Measurements from ENCODE around the gene MRPL46.
A peak's percentile ranks its signal among the peaks of the same experiment; 100 is the strongest.

The MRPL46 gene

DNA sequence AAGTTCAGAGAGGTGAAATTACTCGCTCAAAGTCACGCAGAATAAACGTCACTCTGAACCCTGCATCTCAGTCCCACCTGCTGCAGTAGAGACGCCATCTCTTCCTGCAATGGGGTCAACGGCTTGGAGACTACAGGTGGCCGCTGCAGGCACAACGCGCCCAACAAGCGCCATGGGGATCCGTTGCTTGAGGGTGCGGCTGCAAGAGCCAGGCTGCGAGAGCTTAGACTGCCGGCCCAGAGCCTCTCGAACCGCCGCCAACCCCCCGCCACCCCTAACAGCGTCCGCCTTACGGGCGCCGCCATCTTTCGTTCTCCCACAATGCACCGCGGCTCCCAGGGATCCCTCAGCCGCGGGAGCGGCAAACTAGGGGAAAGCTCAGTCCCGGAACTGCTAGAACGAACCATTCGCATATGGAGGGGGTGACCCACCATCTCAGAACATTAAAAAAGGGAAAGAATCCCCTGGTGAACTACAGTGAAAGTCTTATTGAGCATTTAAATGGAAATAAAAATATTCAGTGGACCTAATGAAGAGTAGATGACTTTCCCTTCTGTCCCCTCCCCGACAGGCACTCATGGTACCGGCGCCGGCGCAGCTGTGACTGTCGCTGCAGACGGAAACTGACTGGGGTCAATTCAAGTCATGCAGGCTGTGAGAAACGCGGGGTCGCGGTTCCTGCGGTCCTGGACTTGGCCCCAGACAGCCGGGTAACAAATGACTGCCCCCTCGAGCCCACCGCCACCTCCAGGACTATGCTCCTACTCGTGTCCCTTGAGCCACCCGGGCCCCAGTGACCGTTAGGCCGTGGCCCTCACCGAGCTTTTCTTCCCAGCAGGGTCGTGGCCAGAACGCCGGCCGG is at the start of gene MRPL46, which contains the start of gene MRPS11:
MRPL46 (minus strand) TSS at position 316 of the 862 bp plus-strand sequence; CDS start at position 305, 11 bp downstream.
MRPS11 (plus strand) TSS at position 636 of the 862 bp plus-strand sequence; CDS start at position 646, 10 bp downstream.
- peak; percentile 90 for DNase-seq (ENCODE audit: low spot score)

DNA sequence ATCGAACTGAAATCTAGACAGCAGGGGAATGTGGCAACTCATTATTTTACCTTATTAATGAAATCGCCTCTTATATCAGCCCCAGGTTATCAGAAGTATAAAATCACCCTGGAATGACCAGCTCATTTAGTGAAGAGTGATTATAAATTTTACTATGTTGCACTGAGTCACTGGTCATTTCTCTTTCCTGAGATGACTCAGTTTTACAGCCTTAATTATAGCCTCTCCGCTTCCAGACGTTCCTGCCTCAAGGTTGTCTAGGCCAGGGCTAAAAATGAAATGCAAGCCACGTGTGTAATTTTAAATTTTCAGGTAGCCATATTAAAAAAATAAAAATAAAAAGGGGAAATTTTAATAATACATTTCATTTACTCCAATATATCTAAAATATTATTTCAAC is 46.0 kb upstream of the MRPL46 start:
- DNase-seq (ENCODE audit: low spot score): peak; percentile 48

DNA sequence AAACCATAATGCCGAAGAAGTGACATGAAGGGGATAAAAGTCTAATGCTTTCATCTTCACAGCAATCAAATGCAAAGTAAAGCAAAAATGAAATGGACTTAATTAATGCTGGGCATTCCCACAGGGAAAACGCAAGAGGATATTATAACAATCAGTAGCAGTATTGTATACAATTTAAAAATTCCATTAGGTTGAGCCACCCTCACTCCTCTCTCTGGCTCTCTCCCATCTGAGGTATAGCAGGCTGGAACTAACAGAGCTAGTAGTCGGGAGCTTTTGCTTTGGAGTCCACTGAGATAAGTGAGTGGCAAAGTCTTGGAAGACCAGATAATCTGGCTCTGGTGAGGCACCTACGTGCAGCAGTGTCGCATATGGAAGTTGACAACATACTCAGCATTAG is 45.4 kb upstream of the MRPL46 start:
- DNase-seq (ENCODE audit: low spot score): no peak

DNA sequence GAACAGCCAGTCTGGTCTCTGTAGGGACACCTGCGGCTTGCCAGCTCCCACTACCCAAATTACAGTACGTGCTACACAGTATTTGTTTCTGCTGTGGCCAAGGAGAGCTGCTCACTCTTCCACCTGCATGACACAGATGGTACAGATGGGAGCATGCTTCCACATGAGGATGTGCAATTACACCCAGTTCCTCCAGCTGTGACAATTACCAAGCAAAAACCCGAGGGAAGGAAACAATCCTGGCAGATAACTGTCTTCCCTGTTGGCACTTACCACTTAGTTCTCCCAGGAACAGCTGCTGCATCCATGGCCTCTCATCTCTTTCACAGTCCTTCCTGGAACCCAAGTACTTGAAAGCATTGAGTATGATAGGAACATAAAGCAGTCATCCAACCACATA is 44.9 kb upstream of the MRPL46 start:
- DNase-seq (ENCODE audit: low spot score): no peak

DNA sequence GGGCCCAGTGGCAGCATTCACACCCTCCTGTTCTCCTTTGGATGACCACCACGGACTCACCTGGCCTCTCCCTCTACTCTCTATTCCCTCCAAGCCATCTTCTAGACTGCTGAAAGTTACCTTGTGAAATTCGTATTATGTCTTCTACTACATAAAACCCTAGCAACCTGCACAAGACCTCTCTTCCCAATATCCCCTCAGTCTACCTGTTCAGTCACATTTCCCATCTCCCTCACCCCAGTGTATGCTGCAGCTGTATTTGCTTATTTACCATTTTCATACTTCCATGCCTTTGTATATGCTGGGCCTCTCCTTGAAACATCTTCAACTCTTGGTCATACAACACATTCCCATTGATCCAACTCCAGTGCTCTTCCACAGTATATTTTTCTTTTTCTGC is 44.0 kb upstream of the MRPL46 start:
- no peak for DNase-seq (ENCODE audit: low spot score)

DNA sequence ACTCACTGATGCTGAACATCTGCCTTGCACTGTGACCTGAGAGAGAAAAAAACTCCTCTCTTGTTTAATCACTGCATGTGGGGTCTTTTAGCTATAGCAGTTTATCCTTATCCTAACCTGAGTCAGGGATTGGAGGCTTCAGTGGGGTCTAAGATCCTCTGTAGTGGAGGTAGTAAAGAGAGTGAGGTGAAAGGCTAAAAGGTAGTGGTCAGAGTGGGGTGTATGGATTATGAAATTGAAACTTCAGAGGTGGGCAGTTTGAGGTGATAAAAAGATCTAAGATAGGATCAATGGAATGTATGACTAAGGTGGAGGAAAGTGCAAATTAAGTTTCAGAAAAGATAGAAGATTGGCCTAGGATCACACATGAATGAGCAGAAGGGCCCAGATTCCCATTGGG is 42.8 kb upstream of the MRPL46 start:
- no peak for DNase-seq (ENCODE audit: low spot score)

DNA sequence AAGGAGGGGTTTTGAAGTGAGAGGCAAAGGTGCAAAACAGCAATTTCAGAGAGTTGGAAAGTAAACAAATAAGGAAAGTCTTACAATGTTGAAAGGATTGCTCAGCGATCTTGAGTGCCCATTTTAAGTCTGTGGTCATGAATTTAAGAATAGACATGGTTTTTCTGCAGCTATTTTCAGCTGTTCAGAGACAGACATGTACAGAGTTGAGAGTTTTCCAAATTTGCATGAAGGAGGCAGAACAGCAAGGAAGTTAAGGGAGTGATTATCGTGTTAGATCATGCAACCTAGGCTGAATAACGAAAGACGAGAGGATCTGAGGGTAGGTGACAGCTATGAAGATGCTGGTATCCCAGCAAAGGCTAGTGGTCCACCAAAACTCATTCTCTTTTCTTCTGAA is 42.1 kb upstream of the MRPL46 start:
- no peak for DNase-seq (ENCODE audit: low spot score)

DNA sequence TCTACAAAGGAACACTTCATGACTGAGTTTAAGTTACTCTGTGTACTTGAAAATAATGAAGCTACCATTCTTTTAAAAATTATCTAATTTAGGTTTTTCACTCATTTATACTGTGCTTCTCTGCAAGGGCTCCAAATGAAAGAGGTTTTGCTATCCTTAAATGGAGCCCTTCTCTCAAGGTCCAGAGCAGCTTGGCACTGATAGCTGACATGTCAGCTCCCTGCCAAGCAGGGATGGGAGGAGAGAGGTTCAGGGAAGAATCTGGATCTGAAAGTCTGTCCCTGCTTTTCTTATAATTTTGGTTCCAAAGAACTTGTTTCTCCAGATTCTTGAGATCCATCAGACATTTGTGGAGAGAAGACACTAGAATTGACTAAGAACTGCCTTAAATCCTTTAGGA is 39.4 kb upstream of the MRPL46 start:
- DNase-seq (ENCODE audit: low spot score): no peak

DNA sequence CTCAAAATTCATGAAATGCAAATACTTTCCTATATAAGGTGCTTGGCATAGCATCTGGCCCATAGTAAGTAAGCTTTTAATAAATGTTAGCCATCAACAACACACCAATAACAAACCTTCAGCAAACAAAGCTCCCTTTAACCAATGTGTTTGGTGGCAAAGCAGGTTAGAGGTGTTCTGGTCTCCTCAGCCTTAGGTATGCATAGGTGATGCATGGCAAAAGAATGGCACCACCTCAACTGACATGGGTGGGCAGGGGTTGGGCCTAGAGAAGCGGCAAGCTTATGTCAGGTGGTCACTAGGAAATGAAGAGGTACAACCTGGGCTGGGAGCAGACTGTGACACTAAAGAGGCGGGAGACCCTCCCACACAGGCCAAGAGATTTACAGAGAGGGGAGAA is 38.5 kb upstream of the MRPL46 start:
- no peak for DNase-seq (ENCODE audit: low spot score)

DNA sequence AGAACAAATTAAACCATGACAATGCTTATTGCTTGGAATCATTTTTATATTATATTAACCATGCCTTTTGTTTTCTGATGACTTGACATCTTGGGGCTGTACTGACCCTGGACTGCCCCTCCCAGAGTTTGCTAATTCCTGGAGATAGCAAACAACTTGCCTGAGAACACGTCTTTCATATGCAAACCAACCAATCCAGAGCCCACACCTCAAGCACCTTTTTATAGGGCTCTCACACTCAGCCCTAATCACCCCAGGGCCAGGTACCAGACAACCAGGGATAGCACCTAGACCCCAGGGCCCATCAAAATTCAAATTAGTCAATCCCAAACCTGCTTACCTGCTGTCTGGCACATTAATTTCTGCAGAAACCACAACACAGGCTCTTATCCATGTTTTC is 37.3 kb upstream of the MRPL46 start:
- DNase-seq (ENCODE audit: low spot score): no peak

DNA sequence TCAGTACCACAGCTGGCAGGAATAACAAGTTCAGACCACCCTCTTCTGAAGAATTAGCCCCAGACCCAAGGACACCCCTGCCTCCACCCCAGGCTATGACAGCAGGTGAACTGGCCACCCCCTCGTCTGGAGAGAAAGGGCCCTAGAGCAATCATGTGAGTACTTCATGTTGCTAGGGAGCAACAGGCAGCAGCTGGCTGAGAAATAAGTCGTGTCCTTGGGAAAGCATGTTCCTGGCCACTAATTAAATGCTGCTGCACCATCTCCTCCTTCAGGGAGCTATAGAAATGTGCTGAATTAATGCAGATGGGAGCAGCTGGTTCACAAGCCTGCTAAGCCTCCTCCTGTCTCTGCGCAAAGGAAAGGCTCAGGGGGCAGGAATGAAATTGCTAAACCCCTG is 31.8 kb upstream of the MRPL46 start:
- no peak for DNase-seq (ENCODE audit: low spot score)

DNA sequence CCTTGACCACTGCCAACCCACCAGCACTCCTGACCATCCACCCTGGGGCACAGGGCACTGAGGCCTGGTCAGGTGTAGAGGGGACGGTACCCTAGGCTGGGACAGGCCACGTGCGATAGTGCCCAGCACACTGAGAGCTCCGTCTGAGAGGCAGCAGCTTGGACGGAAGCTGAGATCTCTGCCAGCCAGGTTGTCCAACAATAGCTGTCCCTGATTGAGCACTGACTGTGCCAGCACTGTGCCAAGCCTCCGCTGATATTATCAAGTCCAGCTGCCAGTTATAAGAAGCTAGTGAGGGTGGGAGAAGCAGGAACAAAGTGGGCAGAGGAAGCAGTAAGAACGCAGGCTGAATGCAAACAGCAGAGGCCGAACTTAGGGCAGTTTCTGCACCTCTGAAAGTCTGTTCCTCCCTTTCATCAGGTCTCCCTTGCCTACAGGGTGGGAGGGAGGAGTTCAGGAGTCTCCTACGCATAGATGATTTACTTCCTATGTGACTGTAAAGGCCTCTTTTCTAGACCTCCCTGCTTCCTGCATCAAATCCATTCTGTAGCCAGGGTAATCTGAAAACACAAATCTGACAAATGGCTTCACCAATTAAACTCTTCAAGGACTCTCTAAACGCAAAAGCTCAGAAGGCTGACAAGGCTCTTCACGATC is 30.0 kb upstream of the MRPL46 start:
- no peak for DNase-seq (ENCODE audit: low spot score)

DNA sequence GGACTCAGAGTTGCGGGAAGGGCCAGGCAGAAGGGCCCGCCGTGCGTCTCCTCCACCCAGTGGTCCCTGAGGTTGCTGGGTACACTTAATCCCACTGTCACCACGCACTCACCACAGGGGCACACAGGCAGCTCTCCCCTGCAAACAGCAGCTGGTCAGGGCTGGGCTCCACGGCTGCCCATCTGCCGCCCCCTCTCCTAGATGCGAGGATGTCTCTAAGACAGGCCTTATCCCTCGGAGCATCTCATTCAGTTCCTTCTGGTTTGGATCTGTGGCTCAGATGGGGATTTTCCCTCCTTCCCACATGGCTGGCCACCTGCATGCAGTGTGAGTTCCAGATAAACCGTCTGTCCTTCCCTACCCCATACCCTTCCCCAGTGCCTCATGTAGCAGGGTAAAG is 26.7 kb upstream of the MRPL46 start:
- DNase-seq (ENCODE audit: low spot score): no peak

DNA sequence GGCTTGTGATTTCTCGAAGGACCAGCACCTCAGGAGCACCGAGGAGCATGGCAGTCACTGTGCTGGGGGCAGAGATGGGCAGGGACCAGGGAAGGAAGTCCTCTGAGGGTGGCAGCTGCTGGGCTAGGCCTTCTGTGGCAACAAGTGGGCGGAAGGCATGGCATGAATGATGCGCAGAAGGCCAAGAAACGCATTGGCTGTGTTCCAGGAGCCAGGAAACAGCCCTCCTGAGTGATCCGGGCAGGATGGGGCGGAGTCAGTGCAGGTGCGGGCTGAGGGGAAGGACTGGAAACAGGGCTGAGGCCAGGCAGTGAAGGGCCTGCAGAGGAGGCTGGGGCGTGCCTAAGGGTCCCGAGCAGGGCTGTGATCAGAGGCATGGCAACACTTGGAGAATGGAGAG is 24.0 kb upstream of the MRPL46 start:
- no peak for DNase-seq (ENCODE audit: low spot score)

DNA sequence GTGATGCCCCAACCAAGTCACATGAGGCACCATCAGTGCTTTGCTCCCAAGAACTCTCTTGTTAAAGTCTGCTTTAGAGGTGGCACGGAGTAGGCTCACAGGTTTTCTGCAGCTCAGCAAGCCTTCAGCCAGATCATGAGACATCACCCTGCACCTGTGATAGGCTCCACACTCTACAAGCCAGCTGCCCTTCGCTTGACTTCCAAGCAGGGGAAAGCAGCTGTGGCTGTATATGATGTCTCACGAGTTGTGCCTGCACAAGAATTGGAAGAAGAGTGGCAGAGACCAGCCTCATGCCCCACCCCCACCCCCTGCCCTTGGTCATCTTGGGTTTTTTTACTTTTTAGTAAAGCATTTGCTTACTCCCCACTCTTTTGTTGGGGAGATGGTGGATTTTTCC is 22.8 kb upstream of the MRPL46 start:
- no peak for DNase-seq (ENCODE audit: low spot score)

DNA sequence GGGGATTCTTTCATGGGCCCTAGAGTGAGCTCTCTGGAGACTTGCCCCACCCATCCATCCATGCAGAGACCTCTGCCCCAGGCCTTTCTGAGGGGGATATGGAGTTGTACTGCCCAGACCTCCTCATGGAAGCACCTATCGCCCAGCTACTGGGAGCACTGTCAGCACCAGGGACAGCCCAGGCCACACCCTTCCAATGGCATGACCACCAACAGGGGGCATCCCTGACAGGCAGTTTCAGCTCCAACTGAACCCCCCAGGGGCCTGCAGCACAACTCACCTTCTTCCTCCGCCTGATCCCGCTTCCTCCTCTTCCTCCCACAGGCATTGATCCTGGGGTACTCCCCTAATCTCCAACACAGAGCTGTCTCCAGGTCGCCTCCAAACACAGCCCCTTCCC is 22.1 kb upstream of the MRPL46 start:
- no peak for DNase-seq (ENCODE audit: low spot score)

DNA sequence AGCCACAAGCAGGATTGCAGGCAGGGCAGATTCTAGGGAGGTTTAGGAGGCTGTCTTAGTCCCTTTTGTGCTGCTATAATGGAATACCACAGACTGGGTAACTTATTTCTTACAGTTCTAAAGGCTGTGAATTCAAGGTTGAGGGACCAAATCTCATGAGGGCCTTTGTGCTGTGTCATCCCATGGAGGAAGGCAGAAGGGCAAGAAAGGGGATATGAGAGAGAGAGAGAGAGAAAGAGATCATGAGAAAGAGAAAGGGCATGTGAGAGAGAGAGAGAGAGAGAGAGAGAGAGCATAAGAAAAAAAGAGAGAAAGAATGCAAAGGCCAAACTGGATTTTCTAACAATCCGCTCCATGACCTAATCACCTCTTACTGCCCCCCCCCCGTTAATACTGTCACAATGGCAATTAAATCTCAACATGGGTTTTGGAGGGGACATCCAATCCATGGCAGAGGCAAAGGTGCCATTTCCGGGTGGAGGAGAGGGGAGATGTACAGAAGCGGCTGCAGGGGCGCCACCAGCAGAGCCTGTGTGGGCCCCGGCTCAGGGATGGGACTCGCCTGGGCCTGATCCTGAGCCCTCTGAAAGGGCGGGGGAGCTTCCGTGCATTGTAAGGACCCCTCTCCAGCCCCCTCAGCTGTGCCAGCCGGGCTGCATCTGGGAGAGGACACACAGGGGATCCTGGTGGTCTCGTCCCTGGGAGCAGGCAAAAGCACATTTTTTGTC is 20.8 kb upstream of the MRPL46 start:
- no peak for DNase-seq (ENCODE audit: low spot score)

DNA sequence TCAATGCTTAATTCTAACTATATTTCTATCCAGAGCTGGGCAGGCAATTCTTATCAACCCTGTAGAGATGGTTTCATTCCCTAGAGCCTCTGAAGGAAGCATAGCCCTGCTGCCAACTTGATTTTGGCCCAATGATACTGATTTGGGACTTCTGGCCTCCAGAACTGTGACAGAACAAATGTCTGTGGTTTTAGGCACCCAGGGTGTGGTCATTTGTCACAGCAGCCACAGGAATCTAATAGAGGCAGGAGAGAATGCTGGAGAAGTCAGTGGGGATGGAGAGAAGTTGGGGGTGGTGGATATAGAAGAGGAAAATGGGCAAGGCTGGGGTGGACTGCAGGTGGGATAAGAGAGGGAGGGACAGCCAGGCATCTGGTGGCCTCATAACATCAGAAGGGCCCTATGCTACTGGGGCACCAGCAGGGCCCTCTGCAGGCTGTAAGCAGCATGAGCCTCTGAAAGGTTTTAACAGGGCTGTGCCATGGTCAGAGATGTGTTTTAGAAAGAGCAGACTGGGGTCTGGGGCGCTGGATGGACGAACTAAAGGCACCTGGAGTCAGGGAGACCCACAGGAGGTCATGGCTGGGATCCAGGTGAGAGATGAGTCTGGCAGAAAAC is 20.1 kb upstream of the MRPL46 start:
- DNase-seq (ENCODE audit: low spot score): no peak

DNA sequence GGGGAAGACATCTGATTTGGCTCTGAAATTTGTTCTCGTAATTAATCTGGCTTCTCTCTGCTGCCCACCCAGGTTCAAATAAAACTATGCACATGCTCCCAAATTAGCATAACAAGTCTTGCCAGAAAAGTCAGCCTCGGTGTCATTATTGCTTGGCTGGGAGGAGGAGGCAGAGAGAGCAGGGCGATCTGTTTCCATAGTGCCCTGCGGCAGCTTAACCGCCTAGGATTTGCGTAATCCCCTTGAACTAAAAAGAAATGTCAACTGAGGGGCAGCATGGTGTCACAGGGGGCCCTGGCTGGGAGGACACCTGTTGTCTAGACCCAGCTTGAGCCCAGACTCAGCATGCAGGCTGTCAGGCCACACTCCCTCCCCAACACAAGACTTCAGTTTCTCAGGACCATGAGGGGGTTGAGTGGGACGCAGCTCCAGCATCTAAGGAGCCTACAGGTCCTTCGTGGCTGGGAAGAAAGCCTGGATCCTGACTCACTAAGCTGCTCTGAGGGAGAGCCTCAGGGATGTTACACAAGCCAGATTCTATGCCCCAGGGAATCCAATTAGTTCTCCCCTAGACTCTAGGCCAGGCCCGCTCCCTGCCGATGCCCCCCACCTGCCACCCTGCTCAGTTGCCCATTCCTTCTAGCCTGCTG is 17.6 kb upstream of the MRPL46 start:
- DNase-seq (ENCODE audit: low spot score): no peak

DNA sequence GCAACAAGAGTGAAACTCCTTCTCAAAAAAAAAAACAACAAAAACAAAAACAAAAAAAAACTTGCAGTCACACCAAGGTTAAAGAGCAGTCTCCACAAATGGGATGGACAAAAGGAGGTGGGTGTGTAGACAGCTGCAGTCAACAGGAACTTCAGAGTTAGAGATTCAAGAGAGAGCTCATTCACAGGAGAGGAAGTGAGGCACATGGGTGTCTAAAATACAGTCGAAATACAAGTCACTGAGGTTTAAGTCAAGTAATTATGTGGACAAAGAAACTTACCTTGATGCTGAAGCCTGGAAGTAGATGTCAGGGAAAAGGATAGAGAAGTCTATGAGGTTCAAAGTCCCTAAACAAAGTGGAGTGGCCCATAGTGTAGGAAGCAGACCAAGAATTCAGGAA is 15.1 kb upstream of the MRPL46 start:
- no peak for DNase-seq (ENCODE audit: low spot score)

DNA sequence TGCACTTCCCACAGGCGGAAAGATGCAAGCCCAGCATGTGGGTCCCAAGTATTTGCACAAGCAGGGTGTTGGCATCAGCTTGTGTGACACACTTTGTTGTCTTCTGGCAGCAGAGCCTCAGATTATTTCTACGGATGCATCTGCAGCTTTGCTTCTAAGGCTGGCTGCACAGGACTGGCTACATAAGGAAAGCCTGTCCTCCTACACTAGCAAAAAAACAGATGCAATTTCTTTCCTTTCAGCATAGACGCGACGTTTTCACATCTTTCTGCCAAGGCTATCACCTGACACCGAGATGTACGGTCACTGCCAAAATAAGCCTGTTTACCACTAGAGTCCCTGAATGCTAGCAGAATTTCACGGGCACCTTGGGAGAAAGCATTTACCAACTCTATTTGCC is 13.8 kb upstream of the MRPL46 start:
- no peak for DNase-seq (ENCODE audit: low spot score)

DNA sequence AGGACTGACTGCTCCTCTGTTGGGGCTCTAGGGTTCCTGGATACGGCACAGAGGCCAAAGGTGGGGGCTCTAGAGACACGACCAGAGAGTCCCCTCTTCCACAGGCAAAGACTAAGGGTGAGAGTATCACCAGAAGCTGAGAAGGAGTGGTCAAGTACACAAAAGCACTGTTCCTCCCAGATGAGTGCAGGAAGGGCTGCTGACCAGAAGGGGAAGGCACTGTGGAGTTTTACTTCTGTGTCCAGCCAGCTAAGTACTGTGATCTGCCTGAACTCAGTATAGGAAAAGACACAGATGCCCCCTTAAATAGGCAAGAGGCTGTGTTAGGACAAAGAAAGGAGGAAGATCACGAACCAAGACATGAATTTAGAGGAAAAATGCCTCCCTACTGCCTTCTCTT is 12.0 kb upstream of the MRPL46 start:
- no peak for DNase-seq (ENCODE audit: low spot score)
